Hepatocyte (in vitro differentiated cells): ENCODE results near the gene SSU72. TPM values are rescaled to one million over a fixed set of nuclear protein-coding genes. Genes with fewer than 3 reads are reported as not detected.

Source experiments
- DNase-seq: peaks from one replicate; pipeline ENCODE4 v3.0.0-alpha.2; 2016; ENCODE audit warnings: low spot score
- H2AFZ ChIP-seq: fragments of 200-600 bp; sonication (generic); 2 replicates; pipeline ENCODE4 v1.6.0; 2016; ENCODE audit warnings: antibody characterized with exemption, mild to moderate bottlenecking
- H3K27ac ChIP-seq: fragments of 200-600 bp; sonication (generic); 2 replicates; pipeline ENCODE4 v1.5.1; 2016; ENCODE audit warnings: mild to moderate bottlenecking
- H3K27me3 ChIP-seq: fragments of 200-600 bp; sonication (generic); 2 replicates; pipeline ENCODE4 v1.6.1; 2016
- H3K36me3 ChIP-seq: fragments of 200-600 bp; sonication (generic); replicated peaks from 2 replicates; pipeline ENCODE4 v1.5.1; 2016; ENCODE audit warnings: low read depth; ENCODE audit not compliant: insufficient read depth
- H3K4me1 ChIP-seq: fragments of 200-600 bp; sonication (generic); 2 replicates; pipeline ENCODE4 v1.5.1; 2016; ENCODE audit warnings: mild to moderate bottlenecking, moderate library complexity; ENCODE audit not compliant: insufficient read depth
- H3K4me2 ChIP-seq: fragments of 200-600 bp; sonication (generic); 2 replicates; pipeline ENCODE4 v1.6.0; 2016
- H3K4me3 ChIP-seq: fragments of 200-600 bp; sonication (generic); 2 replicates; pipeline ENCODE4 v1.5.1; 2016; ENCODE audit warnings: mild to moderate bottlenecking
- H3K79me2 ChIP-seq: fragments of 200-600 bp; sonication (generic); 2 replicates; pipeline ENCODE4 v1.6.0; 2017; ENCODE audit warnings: mild to moderate bottlenecking
- H3K9me2 ChIP-seq: fragments of 200-600 bp; sonication (generic); replicated peaks from 2 replicates; pipeline ENCODE4 v1.6.0; 2017; ENCODE audit warnings: mild to moderate bottlenecking; ENCODE audit not compliant: insufficient read depth
- H3K9me3 ChIP-seq: fragments of 200-600 bp; sonication (generic); 2 replicates; pipeline ENCODE4 v1.5.1; 2016; ENCODE audit warnings: low read depth, mild to moderate bottlenecking
- H4K20me1 ChIP-seq: fragments of 200-600 bp; sonication (generic); 2 replicates; pipeline ENCODE4 v1.6.0; 2016; ENCODE audit warnings: mild to moderate bottlenecking; ENCODE audit not compliant: insufficient read depth, poor library complexity, severe bottlenecking
- EZH2 ChIP-seq: fragments of 200-600 bp; sonication (generic); IDR thresholded peaks from 2 replicates; pipeline ENCODE4 v1.6.1; 2016; ENCODE audit warnings: antibody characterized with exemption, mild to moderate bottlenecking, borderline replicate concordance
- EZH2phosphoT487 ChIP-seq: fragments of 200-600 bp; sonication (generic); IDR thresholded peaks from one replicate; pipeline ENCODE4 v1.6.1; 2018; ENCODE audit warnings: antibody characterized with exemption, mild to moderate bottlenecking, low read depth, moderate library complexity; ENCODE audit not compliant: unreplicated experiment, severe bottlenecking
- WGBS: methylation state at CpG from one replicate; pipeline ENCODE4 v1.1.6; 2016; ENCODE audit warnings: low lambda C conversion rate; ENCODE audit errors: missing lambda C conversion rate; 5-methylcytosine and 5-hydroxymethylcytosine counted together
- polyA plus RNA-seq: library from polyadenylated mRNA; unstranded; fragments of >200 nt; fragmentation: Nextera tagmentation; extraction: Ambion mirVana; gene quantifications from 2 replicates; pipeline ENCODE4 v1.2.1, GENCODE V29; 2016
- total RNA-seq: library from RNA; depleted of rRNA; stranded (reverse); fragments of >200 nt; gene quantifications from 2 replicates; pipeline ENCODE4 v1.2.3, GENCODE V29; 2014
- TF ChIP-seq, protein P1 (sequence below): fragments of 200-600 bp; sonication (generic); IDR thresholded peaks from 2 replicates; pipeline ENCODE4 v1.5.1; 2016; ENCODE audit warnings: antibody characterized with exemption, mild to moderate bottlenecking; ENCODE audit not compliant: poor library complexity

SSU72 gene
- total and polyA plus RNA-seq, 2 experiments from 2014 or later: 75.7 to 203 TPM

DNA sequence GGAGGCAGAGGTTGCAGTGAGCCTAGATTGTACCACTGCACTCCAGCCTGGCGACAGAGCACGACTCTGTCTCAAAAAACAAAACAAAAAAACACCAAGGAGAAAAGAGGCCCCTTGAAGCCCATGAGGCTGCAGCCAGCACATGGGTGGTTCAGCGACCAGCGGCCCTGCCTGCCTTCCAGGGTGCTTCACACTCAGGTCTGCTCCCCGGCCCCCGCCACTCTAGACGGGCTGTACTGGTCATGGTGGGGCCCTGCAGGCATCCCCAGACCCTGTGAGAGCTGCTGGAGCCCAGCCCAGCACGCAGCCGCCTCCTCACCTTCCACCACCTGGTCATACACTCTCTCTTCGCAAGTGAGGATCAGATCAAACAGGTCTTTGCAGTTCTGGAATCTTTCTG is 30.1 kb downstream of the SSU72 start:
- Histone ChIP-seq H4K20me1 (peaks cover 3% of the 10 kb centered on the region), H2AFZ (no peak overlapping the region), H3K4me1 (peaks cover 12% of the 10 kb centered on the region), H3K27me3 (no peaks in the 10 kb centered on the region), H3K79me2 (no peaks in the 10 kb centered on the region), H3K27ac (no peak overlapping the region), H3K36me3 (no peaks in the 10 kb centered on the region), H3K4me3 (no peak overlapping the region), H3K9me2 (no peaks in the 10 kb centered on the region), H3K4me2 (no peak overlapping the region), H3K9me3 (no peaks in the 10 kb centered on the region)
- DNase-seq: no peak
- no peak for TF ChIP-seq EZH2
- 97% methylated on average over 10 of the region's 10 CpGs for WGBS

DNA sequence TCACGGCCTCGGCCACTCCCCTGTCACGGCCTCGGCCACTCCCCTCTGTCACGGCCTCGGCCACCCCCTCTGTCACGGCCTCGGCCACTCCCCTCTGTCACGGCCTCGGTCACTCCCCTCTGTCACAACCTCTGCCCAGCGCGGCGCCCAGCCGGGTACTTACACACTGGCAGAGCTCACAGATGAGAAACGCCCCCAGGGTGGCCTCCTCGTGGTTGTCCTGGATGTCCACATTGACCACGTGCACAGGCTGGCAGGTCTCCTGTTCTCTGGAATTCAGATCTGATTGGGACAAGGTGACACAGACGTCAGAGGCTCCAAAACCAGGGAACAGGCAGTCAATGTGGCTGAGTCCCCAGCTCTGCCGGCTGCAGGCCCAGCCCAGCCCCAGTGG is 31.0 kb downstream of the SSU72 start:
- H3K4me1 ChIP-seq: peaks cover 12% of the 10 kb centered on the region
- TF ChIP-seq EZH2phosphoT487: no peak
- TF ChIP-seq, protein P1, sequence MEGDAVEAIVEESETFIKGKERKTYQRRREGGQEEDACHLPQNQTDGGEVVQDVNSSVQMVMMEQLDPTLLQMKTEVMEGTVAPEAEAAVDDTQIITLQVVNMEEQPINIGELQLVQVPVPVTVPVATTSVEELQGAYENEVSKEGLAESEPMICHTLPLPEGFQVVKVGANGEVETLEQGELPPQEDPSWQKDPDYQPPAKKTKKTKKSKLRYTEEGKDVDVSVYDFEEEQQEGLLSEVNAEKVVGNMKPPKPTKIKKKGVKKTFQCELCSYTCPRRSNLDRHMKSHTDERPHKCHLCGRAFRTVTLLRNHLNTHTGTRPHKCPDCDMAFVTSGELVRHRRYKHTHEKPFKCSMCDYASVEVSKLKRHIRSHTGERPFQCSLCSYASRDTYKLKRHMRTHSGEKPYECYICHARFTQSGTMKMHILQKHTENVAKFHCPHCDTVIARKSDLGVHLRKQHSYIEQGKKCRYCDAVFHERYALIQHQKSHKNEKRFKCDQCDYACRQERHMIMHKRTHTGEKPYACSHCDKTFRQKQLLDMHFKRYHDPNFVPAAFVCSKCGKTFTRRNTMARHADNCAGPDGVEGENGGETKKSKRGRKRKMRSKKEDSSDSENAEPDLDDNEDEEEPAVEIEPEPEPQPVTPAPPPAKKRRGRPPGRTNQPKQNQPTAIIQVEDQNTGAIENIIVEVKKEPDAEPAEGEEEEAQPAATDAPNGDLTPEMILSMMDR: no peak
- no peak for TF ChIP-seq EZH2
- peak overlapping the region; percentile 72 for H3K27ac ChIP-seq
- H3K27me3 ChIP-seq: no peaks in the 10 kb centered on the region
- H3K79me2 ChIP-seq: no peaks in the 10 kb centered on the region
- H3K9me3 ChIP-seq: no peaks in the 10 kb centered on the region
- no peaks in the 10 kb centered on the region for H3K36me3 ChIP-seq
- no peaks in the 10 kb centered on the region for H3K9me2 ChIP-seq
- peak overlapping the region; percentile 41 for H3K4me2 ChIP-seq
- peak; percentile 52 for DNase-seq
- peaks cover 8% of the 10 kb centered on the region for H4K20me1 ChIP-seq
- 82% methylated on average over 9 of the region's 19 CpGs for WGBS
- H2AFZ ChIP-seq: no peak overlapping the region
- no peak overlapping the region for H3K4me3 ChIP-seq

DNA sequence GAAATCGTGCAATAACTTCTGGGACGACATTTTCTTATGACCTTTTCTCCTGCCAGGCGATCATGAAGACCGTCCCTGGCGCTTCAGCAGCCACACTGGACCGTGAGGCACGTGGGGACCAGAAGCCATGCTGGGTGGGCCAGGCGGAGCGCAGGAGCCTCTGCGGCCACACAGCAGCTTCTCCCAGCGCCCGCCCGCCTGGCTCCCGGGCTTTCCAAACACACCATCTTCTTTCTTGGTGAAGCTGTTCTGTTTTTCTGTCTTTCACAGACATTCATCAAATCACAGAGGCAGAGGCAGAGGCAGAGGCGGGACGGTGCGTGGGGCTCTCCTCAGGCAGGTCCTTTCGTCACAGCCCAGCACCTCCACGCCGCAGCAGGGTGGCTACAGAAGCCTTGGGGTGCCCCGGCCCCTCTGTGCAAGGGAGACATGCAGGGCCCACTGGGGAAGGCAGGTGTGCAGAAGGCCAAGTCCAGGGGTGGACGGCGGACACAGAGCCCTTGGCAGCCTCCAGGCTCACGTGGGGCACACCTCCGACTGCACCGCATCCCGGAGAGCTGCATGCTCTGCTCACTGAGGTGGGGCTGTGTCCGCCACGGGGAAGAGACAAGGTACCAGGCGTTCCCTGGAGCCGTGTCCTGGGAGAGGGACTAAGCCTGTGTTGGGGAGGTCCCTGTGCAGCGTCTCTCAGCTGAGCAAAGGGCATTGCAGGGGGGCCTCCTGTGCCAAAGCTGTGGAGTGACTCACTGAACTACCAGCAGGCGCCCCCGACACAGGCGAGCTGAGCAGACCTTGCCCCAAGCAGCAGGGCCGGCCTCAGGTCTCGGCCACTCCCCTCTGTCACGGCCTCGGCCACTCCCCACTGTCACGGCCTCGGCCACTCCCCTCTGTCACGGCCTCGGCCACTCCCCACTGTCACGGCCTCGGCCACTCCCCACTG is 31.6 kb downstream of the SSU72 start:
- Histone ChIP-seq H3K4me2 (peak overlapping the region; percentile 41), H2AFZ (no peak overlapping the region), H4K20me1 (peaks cover 8% of the 10 kb centered on the region), H3K27ac (peak overlapping the region; percentile 72), H3K4me3 (no peak overlapping the region), H3K79me2 (no peaks in the 10 kb centered on the region), H3K4me1 (peaks cover 12% of the 10 kb centered on the region), H3K36me3 (no peaks in the 10 kb centered on the region), H3K9me3 (no peaks in the 10 kb centered on the region), H3K27me3 (no peaks in the 10 kb centered on the region), H3K9me2 (no peaks in the 10 kb centered on the region)
- DNase-seq: peak; percentile 80
- WGBS: 88% methylated on average over 41 of the region's 45 CpGs
- no peak for TF ChIP-seq EZH2phosphoT487
- no peak for TF ChIP-seq EZH2
- TF ChIP-seq, protein P1: no peak

DNA sequence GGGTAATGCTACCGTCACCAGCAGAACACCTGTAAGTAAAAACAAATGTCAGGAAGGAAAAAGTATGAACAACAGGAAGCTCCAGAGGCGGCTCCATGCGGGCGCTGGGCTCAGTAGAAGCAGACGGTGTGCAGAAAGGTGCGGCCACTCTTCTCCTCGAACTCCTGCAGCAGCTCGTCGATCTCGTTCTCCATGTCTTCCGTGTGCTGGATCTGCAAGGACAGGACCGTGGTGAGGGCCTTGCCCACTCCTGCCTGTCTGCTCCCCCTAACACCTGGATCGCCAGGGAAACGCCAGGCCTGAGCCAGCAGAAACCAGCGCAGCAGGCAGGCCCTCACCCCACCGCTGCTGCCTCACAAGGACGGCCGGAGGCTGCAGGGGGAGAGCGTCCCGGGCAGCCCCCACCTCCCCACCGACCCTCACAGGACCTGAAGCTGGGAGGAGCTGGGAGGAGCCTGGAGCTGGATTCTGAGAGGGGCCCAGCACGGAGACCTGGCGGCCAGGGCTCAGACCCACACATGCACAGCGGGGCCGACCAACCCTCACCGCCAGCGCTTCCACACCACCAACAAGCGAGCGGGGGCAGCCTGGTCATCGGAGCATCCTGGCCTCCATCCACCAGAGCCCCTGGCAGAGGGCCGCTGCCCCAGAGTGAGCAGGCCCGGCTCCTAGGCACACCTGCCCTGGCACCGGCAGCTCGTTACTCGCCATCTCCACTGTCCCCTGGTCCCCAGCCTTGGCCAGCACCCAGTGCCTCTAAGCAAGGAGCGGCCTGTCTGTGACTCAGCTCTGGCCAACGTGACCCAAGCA is 32.5 kb downstream of the SSU72 start:
- peaks cover 12% of the 10 kb centered on the region for H3K4me1 ChIP-seq
- no peak for DNase-seq

More for the DNA sequence above, 32.5 kb downstream of the SSU72 start:
- Histone ChIP-seq H2AFZ (no peak overlapping the region), H3K9me2 (no peaks in the 10 kb centered on the region), H3K79me2 (no peaks in the 10 kb centered on the region), H3K27me3 (no peaks in the 10 kb centered on the region), H3K4me3 (no peak overlapping the region), H3K4me2 (no peak overlapping the region), H3K27ac (no peak overlapping the region), H3K36me3 (no peaks in the 10 kb centered on the region), H3K9me3 (no peaks in the 10 kb centered on the region), H4K20me1 (peaks cover 8% of the 10 kb centered on the region)
- TF ChIP-seq, protein P1: no peak
- TF ChIP-seq EZH2 (no peak), EZH2phosphoT487 (no peak)
- 89% methylated on average over 37 of the region's 37 CpGs for WGBS
